Erythroblast (primary cell): ENCODE measurements around the gene CEP350.

Experiments used
- GATA1 ChIP-seq: IDR thresholded peaks from 2 replicates; pipeline ENCODE4 v1.6.1; 2011; ENCODE audit warnings: low read depth, mild to moderate bottlenecking, control low read depth, low read length, moderate library complexity
- POLR2A ChIP-seq: IDR thresholded peaks from 2 replicates; pipeline ENCODE4 v1.6.1; 2011; ENCODE audit warnings: mild to moderate bottlenecking, low read length

DNA sequence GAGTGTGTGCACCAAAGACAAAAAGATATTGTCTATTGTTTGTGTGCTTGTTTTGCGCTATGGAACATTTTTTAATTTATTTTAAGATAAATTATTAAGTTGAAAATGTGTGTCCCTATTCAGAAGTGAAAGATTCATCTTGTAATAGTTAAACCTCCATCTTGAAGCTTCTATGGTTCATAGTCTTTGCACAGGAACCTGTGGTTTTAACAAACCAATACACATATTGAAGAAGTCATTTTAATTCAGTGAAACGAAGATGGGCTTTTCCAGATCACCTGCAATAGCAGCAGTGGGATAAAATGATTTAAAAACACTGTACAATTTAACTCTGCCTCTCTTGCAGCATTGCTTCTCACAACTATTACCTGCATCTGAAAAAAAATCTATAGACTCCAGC, 157.5 kb downstream of the CEP350 start:
- TF ChIP-seq POLR2A, result no peak
- TF ChIP-seq GATA1, result no peak
